HG03025 (cell line): ENCODE data around the gene TCF12.
"Not testable (repeated sequence)": the region's sequence is repeated elsewhere in the genome, so short reads cannot be mapped to it uniquely, and the experiment has no call there.

Experiments
- ATAC-seq: cut with Tn5 transposase; IDR thresholded peaks from one replicate; pipeline ENCODE4 v1.9.1; 2021; ENCODE audit warnings: mild to moderate bottlenecking, moderate library complexity; ENCODE audit not compliant: unreplicated experiment, low FRiP score

The TCF12 gene

GRCh38 chr15:57010724-57011123, 92.3 kb downstream of the TCF12 start:
- ATAC-seq: no peak

- ATAC-seq: no peak
These were observed 94.1 kb downstream of the TCF12 start for GRCh38 chr15:57012556-57012955.

GRCh38 chr15:57014896-57015295, 96.5 kb downstream of the TCF12 start:
- ATAC-seq: not testable (repeated sequence)

- ATAC-seq: no peak
These were observed 96.9 kb downstream of the TCF12 start for GRCh38 chr15:57015360-57015759.

GRCh38 chr15:57015897-57016296, 97.5 kb downstream of the TCF12 start:
- no peak for ATAC-seq

- ATAC-seq: no peak
These were observed 98.6 kb downstream of the TCF12 start for GRCh38 chr15:57017024-57017423.

- no peak for ATAC-seq
These were observed 99.7 kb downstream of the TCF12 start for GRCh38 chr15:57018151-57018550.

- no peak for ATAC-seq
These were observed 101.2 kb downstream of the TCF12 start for GRCh38 chr15:57019496-57020160.

- ATAC-seq: no peak
These were observed 107.0 kb downstream of the TCF12 start for GRCh38 chr15:57025264-57025926.

GRCh38 chr15:57026016-57026592, 107.7 kb downstream of the TCF12 start:
- ATAC-seq: no peak

- no peak for ATAC-seq
These were observed 109.2 kb downstream of the TCF12 start for GRCh38 chr15:57027596-57027995.

GRCh38 chr15:57028176-57028575, 109.7 kb downstream of the TCF12 start:
- no peak for ATAC-seq

- ATAC-seq: no peak
These were observed 111.6 kb downstream of the TCF12 start for GRCh38 chr15:57030011-57030410.

GRCh38 chr15:57031082-57031481, 112.6 kb downstream of the TCF12 start:
- ATAC-seq: no peak

GRCh38 chr15:57031605-57032004, 113.2 kb downstream of the TCF12 start:
- no peak for ATAC-seq

- no peak for ATAC-seq
These were observed 113.9 kb downstream of the TCF12 start for GRCh38 chr15:57032338-57032737.

- no peak for ATAC-seq
These were observed 115.4 kb downstream of the TCF12 start for GRCh38 chr15:57033715-57034439.

GRCh38 chr15:57034613-57035012, 116.2 kb downstream of the TCF12 start:
- no peak for ATAC-seq

- no peak for ATAC-seq
These were observed 117.2 kb downstream of the TCF12 start for GRCh38 chr15:57035664-57036063.

GRCh38 chr15:57036352-57036751, 117.9 kb downstream of the TCF12 start:
- ATAC-seq: no peak

- no peak for ATAC-seq
These were observed 119.1 kb downstream of the TCF12 start for GRCh38 chr15:57037548-57037947.
